IMR-90 (cell line): Measurements from ENCODE around the gene EHBP1L1. TPM values are rescaled to one million over a fixed set of nuclear protein-coding genes. Genes with fewer than 3 reads are reported as not detected.

Experiments used
- ATAC-seq: fragments of 200-7000 bp; cut with Tn5 transposase; 2 replicates; pipeline ENCODE4 v1.9.1; 2020; ENCODE audit warnings: low read depth, mild to moderate bottlenecking, moderate library complexity
- BruUV-seq: library from RNA; stranded (reverse); fragments of 400-500 nt; replicated peaks from 2 replicates; lab custom pipeline; 2021; lab: Mats Ljungman, UMichigan
- CTCF ChIA-PET: fragments of 300-600 bp; formaldehyde crosslinking; extraction: SDS; loops from one replicate; lab custom pipeline; 2021; ENCODE audit warnings: antibody characterized with exemption; lab: Yijun Ruan, JAX
- POLR2A ChIA-PET: fragments of 300-600 bp; sonication (Branson Sonifier 250); formaldehyde crosslinking; loops from one replicate; lab custom pipeline; 2022; ENCODE audit warnings: antibody characterized with exemption; ENCODE audit not compliant: unreplicated experiment; lab: Charles Lee
- DNase-seq: peaks from one replicate; pipeline ENCODE4 v3.0.0; 2013
- H2AFZ ChIP-seq: replicated peaks from 2 replicates; pipeline ENCODE3; 2013; ENCODE audit warnings: low read length, mild to moderate bottlenecking; ENCODE audit not compliant: poor library complexity
- H2AK5ac ChIP-seq: 2 replicates; pipeline ENCODE4 v1.6.1; 2013; ENCODE audit warnings: low read depth, low read length, inconsistent platforms
- H2AK9ac ChIP-seq: replicated peaks from 2 replicates; pipeline ENCODE3; 2013; ENCODE audit warnings: mild to moderate bottlenecking, low read depth, low read length, moderate library complexity; ENCODE audit not compliant: poor library complexity
- H2BK120ac ChIP-seq: 2 replicates; pipeline ENCODE4 v1.6.1; 2013; ENCODE audit warnings: low read depth, low read length, inconsistent platforms
- H2BK15ac ChIP-seq: 3 replicates; pipeline ENCODE4 v1.6.1; 2013; ENCODE audit warnings: low read depth, low read length, inconsistent platforms
- H2BK20ac ChIP-seq: 2 replicates; pipeline ENCODE4 v1.6.1; 2013; ENCODE audit warnings: low read depth, mild to moderate bottlenecking, inconsistent platforms, low read length, moderate library complexity
- H2BK5ac ChIP-seq: 2 replicates; pipeline ENCODE4 v1.6.1; 2013; ENCODE audit warnings: mild to moderate bottlenecking, low read depth, low read length, inconsistent platforms; ENCODE audit not compliant: poor library complexity, severe bottlenecking
- H3K14ac ChIP-seq: replicated peaks from 2 replicates; pipeline ENCODE4 v1.6.1; 2013; ENCODE audit warnings: low read depth, low read length, inconsistent platforms
- H3K18ac ChIP-seq: 2 replicates; pipeline ENCODE4 v1.6.1; 2013; ENCODE audit warnings: low read depth, low read length, control low read depth
- H3K23ac ChIP-seq: 2 replicates; pipeline ENCODE4 v1.6.1; 2013; ENCODE audit warnings: low read depth, low read length, inconsistent platforms
- H3K27ac ChIP-seq: 2 replicates; pipeline ENCODE4 v1.5.1; 2013; ENCODE audit warnings: mild to moderate bottlenecking, control low read depth, low read length; ENCODE audit not compliant: insufficient read depth
- H3K27me3 ChIP-seq: 2 replicates; pipeline ENCODE4 v1.6.1; 2013; ENCODE audit warnings: low read length; ENCODE audit not compliant: control insufficient read depth, insufficient read depth
- H3K36me3 ChIP-seq: 2 replicates; pipeline ENCODE4 v1.6.1; 2013; ENCODE audit warnings: low read length, mixed read lengths; ENCODE audit not compliant: control insufficient read depth, insufficient read depth
- H3K4ac ChIP-seq: 2 replicates; pipeline ENCODE4 v1.6.1; 2013; ENCODE audit warnings: low read depth, low read length, inconsistent platforms
- H3K4me1 ChIP-seq: 2 replicates; pipeline ENCODE4 v1.6.1; 2013; ENCODE audit warnings: low read length, mixed read lengths; ENCODE audit not compliant: control insufficient read depth, insufficient read depth
- H3K4me2 ChIP-seq: 2 replicates; pipeline ENCODE4 v1.6.1; 2013; ENCODE audit warnings: low read depth, mild to moderate bottlenecking, control low read depth, low read length, moderate library complexity
- H3K4me3 ChIP-seq: 2 replicates; pipeline ENCODE4 v1.5.1; 2013; ENCODE audit warnings: low read depth, mild to moderate bottlenecking, control low read depth, low read length, moderate library complexity; ENCODE audit not compliant: insufficient read depth
- H3K56ac ChIP-seq: 2 replicates; pipeline ENCODE4 v1.6.1; 2013; ENCODE audit warnings: low read length, inconsistent platforms; ENCODE audit not compliant: insufficient read depth; ENCODE audit errors: extremely low read depth
- H3K79me1 ChIP-seq, 2 experiments: 2 replicates each; pipeline ENCODE4 v1.6.1; 2013; ENCODE audit warnings: low read length in 2 of 2, inconsistent platforms in 1 of 2, low read depth in 1 of 2
- H3K9ac ChIP-seq: 2 replicates; pipeline ENCODE4 v1.6.1; 2013; ENCODE audit warnings: low read depth, low read length, control low read depth
- H3K9me1 ChIP-seq: 2 replicates; pipeline ENCODE4 v1.6.1; 2013; ENCODE audit warnings: low read length, inconsistent platforms; ENCODE audit not compliant: insufficient read depth
- H3K9me3 ChIP-seq: 2 replicates; pipeline ENCODE4 v1.6.1; 2013; ENCODE audit warnings: low read length; ENCODE audit not compliant: control insufficient read depth, insufficient read depth
- H4K20me1 ChIP-seq: 2 replicates; pipeline ENCODE4 v1.6.1; 2013; ENCODE audit warnings: low read length, inconsistent platforms; ENCODE audit not compliant: insufficient read depth
- H4K5ac ChIP-seq: 2 replicates; pipeline ENCODE4 v1.6.1; 2013; ENCODE audit warnings: mild to moderate bottlenecking, low read depth, low read length, control low read depth
- H4K8ac ChIP-seq, 2 experiments: 2 replicates each; pipeline ENCODE4 v1.6.1; 2013; ENCODE audit warnings: low read depth in 2 of 2, low read length in 2 of 2, control low read depth in 1 of 2, inconsistent platforms in 1 of 2
- H4K91ac ChIP-seq: 2 replicates; pipeline ENCODE4 v1.6.1; 2013; ENCODE audit warnings: low read depth, low read length, inconsistent platforms; ENCODE audit not compliant: insufficient read depth
- POLR2A ChIP-seq: IDR thresholded peaks from 2 replicates; pipeline ENCODE4 v1.6.1; 2012; ENCODE audit warnings: mild to moderate bottlenecking, low read depth, low read length
- WGBS, 2 experiments: methylation state at CpG; one replicate each; pipeline versions ENCODE4 v1.1.5 to v1.1.7; 2013; ENCODE audit warnings: missing lambda C conversion rate in 2 of 2; ENCODE audit not compliant: insufficient read length in 1 of 2; ENCODE audit errors: extremely low coverage in 2 of 2; 5-methylcytosine and 5-hydroxymethylcytosine counted together
- dilution Hi-C: fragments of 300-500 bp; cut with HindIII; formaldehyde crosslinking; loops from one replicate; pipeline ENCODE4 v1.14.3; 2018; ENCODE audit warnings: low sequenced_read_pairs; ENCODE audit not compliant: unreplicated experiment
- in situ Hi-C: fragments of 300-500 bp; cut with MboI; formaldehyde crosslinking; loops from 3 replicates; pipeline ENCODE4 v1.14.3; 2019; ENCODE audit warnings: low sequenced_read_pairs, inconsistent platforms, mixed read lengths
- intact Hi-C: fragments of 100-400 bp; cut with micrococcal nuclease; formaldehyde crosslinking; loops from 2 replicates; pipeline ENCODE4 v1.10.0; 2022
- polyA plus RNA-seq, 3 experiments: library from polyadenylated mRNA; depleted of rRNA; stranded (reverse); fragments of >200 nt; gene quantifications; 2 replicates each; pipeline ENCODE4 v1.2.3, GENCODE V29; 2012; ENCODE audit warnings: low replicate concordance in 1 of 3
- total RNA-seq: library from RNA; depleted of rRNA; stranded (reverse); fragments of >200 nt; gene quantifications from 2 replicates; pipeline ENCODE4 v1.2.3, GENCODE V29; 2012

EHBP1L1 gene
- total and polyA plus RNA-seq, 2 of the 4 experiments (the other 2 are of a cell fraction) = 10.0 to 27.4 TPM

- no peak overlapping the region for H2AK9ac ChIP-seq
- H3K79me1 ChIP-seq = peaks cover 0 to 16% of the 10 kb centered on the region in 2 experiments
- no peak overlapping the region for H2AFZ ChIP-seq
- BruUV-seq = TSS peak; percentile 84
- H3K27ac ChIP-seq = no peak overlapping the region
- no peak for TF ChIP-seq POLR2A
- 86% methylated on average over 27 of the region's 43 CpGs; no CpG with 5 or more reads in 1 of the 2 experiments for WGBS, 2 experiments
- H3K14ac ChIP-seq = no peak overlapping the region
- no peak overlapping the region for H4K91ac ChIP-seq
- no peak overlapping the region for H2BK20ac ChIP-seq
- intact Hi-C loops (no loop called here), dilution Hi-C loops (no loop called here), in situ Hi-C loops (no loop called here)
- no peak overlapping the region for H2BK5ac ChIP-seq
- no peak overlapping the region for H3K18ac ChIP-seq
- H3K4me2 ChIP-seq = no peak overlapping the region
- no peak overlapping the region for H3K56ac ChIP-seq
- H3K4me3 ChIP-seq = no peak overlapping the region
- H3K4ac ChIP-seq = no peak overlapping the region
- H4K5ac ChIP-seq = no peak overlapping the region
- no peak for ATAC-seq
- CTCF ChIA-PET = no interaction called here
- H2BK120ac ChIP-seq = no peak overlapping the region
- no peak overlapping the region for H2BK15ac ChIP-seq
- H3K9me1 ChIP-seq = no peaks in the 10 kb centered on the region; the same call in 1 of the 2 replicates
- peaks cover 20% of the 10 kb centered on the region for H4K20me1 ChIP-seq
- POLR2A ChIA-PET = no interaction called here
- H3K4me1 ChIP-seq = peaks cover 5% of the 10 kb centered on the region; the same call in 1 of the 2 replicates
- no peaks in the 10 kb centered on the region for H3K9me3 ChIP-seq
- H4K8ac ChIP-seq = no peak overlapping the region
- H3K23ac ChIP-seq = no peak overlapping the region
- peaks cover 51% of the 10 kb centered on the region for H3K36me3 ChIP-seq
- no peak overlapping the region for H2AK5ac ChIP-seq
- DNase-seq = no peak
- no peak overlapping the region for H3K9ac ChIP-seq
- no peaks in the 10 kb centered on the region for H3K27me3 ChIP-seq
Measured at GRCh38 chr11:65538232-65538914, 37.5 kb upstream of the EHBP1L1 start.
